SK-N-SH (cell line): Measurements from ENCODE around the gene FAM227B. TPM values are rescaled to one million over a fixed set of nuclear protein-coding genes. Genes with fewer than 3 reads are reported as not detected.

Experiments
- CTCF ChIA-PET: fragments of 300-600, 350-600 bp; formaldehyde crosslinking; extraction: SDS; loops from one replicate; lab custom pipeline; 2021; lab: Yijun Ruan, JAX
- POLR2A ChIA-PET: fragments of 350-600 bp; sonication (Branson Sonifier 250); formaldehyde crosslinking; extraction: SDS; loops from one replicate; lab custom pipeline; 2020; ENCODE audit warnings: antibody characterized with exemption, inconsistent platforms; lab: Yijun Ruan, JAX
- DNase-seq: peaks from one replicate; pipeline ENCODE4 v3.0.0; 2012
- H2AFZ ChIP-seq: fragments of 200-600 bp; sonication (generic); 2 replicates; pipeline ENCODE4 v1.8.1; 2016; ENCODE audit warnings: antibody characterized with exemption, mild to moderate bottlenecking, low read depth
- H3F3A ChIP-seq: fragments of 200-600 bp; sonication (generic); replicated peaks from 2 replicates; pipeline ENCODE3; 2016; ENCODE audit warnings: antibody characterized with exemption, mild to moderate bottlenecking; ENCODE audit not compliant: insufficient read depth
- H3K27ac ChIP-seq, 2 experiments: fragments of 200-500 bp in 1 of 2; fragments of 200-600 bp in 1 of 2; sonication (Bioruptor generic) in 1 of 2; sonication (generic), shearing (Covaris generic) in 1 of 2; 2 replicates each; pipeline versions ENCODE4 v1.5.1 to v1.6.1; 2014 to 2016; ENCODE audit warnings: low read depth in 2 of 2, inconsistent platforms in 1 of 2, low read length in 1 of 2, mild to moderate bottlenecking in 1 of 2, mixed read lengths in 1 of 2
- H3K27me3 ChIP-seq: fragments of 200-600 bp; sonication (generic), shearing (Covaris generic); 2 replicates; pipeline ENCODE4 v1.6.1; 2016; ENCODE audit warnings: mixed run types; ENCODE audit not compliant: insufficient read depth
- H3K36me3 ChIP-seq, 2 experiments: fragments of 200-500 bp in 1 of 2; fragments of 200-600 bp in 1 of 2; sonication (Bioruptor generic) in 1 of 2; sonication (generic) in 1 of 2; replicated peaks in 1 of 2; 2 replicates each; pipeline versions ENCODE3 to v1.5.1; 2014 to 2016; ENCODE audit warnings: low read length in 1 of 2, mild to moderate bottlenecking in 1 of 2; ENCODE audit not compliant: insufficient read depth in 2 of 2, control insufficient read depth in 1 of 2
- H3K4me1 ChIP-seq, 2 experiments: fragments of 200-500 bp in 1 of 2; fragments of 200-600 bp in 1 of 2; sonication (Bioruptor generic) in 1 of 2; sonication (generic), shearing (Covaris generic) in 1 of 2; 2 replicates each; pipeline versions ENCODE4 v1.5.1 to v1.6.1; 2014 to 2016; ENCODE audit warnings: low read depth in 1 of 2, low read length in 1 of 2, mixed run types in 1 of 2; ENCODE audit not compliant: insufficient read depth in 2 of 2, control insufficient read depth in 1 of 2
- H3K4me2 ChIP-seq: fragments of 200-600 bp; sonication (generic), shearing (Covaris generic); 2 replicates; pipeline ENCODE4 v1.6.1; 2017; ENCODE audit warnings: mixed run types
- H3K4me3 ChIP-seq, 2 experiments: fragments of 200-500 bp in 1 of 2; fragments of 200-600 bp in 1 of 2; sonication (Bioruptor generic) in 1 of 2; sonication (generic), shearing (Covaris generic) in 1 of 2; 2 replicates each; pipeline versions ENCODE4 v1.5.1 to v1.8.1; 2014 to 2016; ENCODE audit warnings: low read depth in 2 of 2, inconsistent platforms in 1 of 2, low read length in 1 of 2, mild to moderate bottlenecking in 1 of 2, mixed read lengths in 1 of 2, moderate library complexity in 1 of 2
- H3K79me2 ChIP-seq: fragments of 200-600 bp; sonication (generic); 2 replicates; pipeline ENCODE4 v1.8.1; 2017; ENCODE audit warnings: mild to moderate bottlenecking; ENCODE audit not compliant: insufficient read depth
- H3K9ac ChIP-seq: fragments of 200-600 bp; sonication (generic); 2 replicates; pipeline ENCODE4 v1.6.1; 2017; ENCODE audit warnings: mixed run types
- H3K9me2 ChIP-seq: fragments of 200-600 bp; sonication (generic); 2 replicates; pipeline ENCODE4 v1.6.1; 2017; ENCODE audit warnings: mixed run types
- H3K9me3 ChIP-seq: fragments of 200-600 bp; sonication (generic); 2 replicates; pipeline ENCODE4 v1.6.1; 2017; ENCODE audit warnings: mixed run types, mild to moderate bottlenecking, moderate library complexity
- H4K20me1 ChIP-seq: fragments of 200-600 bp; sonication (generic); 2 replicates; pipeline ENCODE4 v1.6.1; 2017; ENCODE audit warnings: mild to moderate bottlenecking, mixed run types; ENCODE audit not compliant: insufficient read depth
- ELF1 ChIP-seq: IDR thresholded peaks from 2 replicates; pipeline ENCODE4 v1.4.0; 2012
- EP300 ChIP-seq, 2 experiments: IDR thresholded peaks; 2 replicates each; pipeline versions ENCODE4 v1.4.0 to v1.6.1; 2012; ENCODE audit warnings: borderline replicate concordance in 1 of 2, low read depth in 1 of 2, low read length in 1 of 2
- EZH2phosphoT487 ChIP-seq: fragments of 200-600 bp; sonication (generic); IDR thresholded peaks from 2 replicates; pipeline ENCODE4 v1.6.1; 2017; ENCODE audit warnings: low read depth, mixed run types, mild to moderate bottlenecking, antibody characterized with exemption, moderate library complexity, borderline replicate concordance
- FOSL2 ChIP-seq: IDR thresholded peaks from 2 replicates; pipeline ENCODE4 v1.4.0; 2012; ENCODE audit warnings: low read depth, mild to moderate bottlenecking, moderate library complexity, borderline replicate concordance
- GABPA ChIP-seq: IDR thresholded peaks from 2 replicates; pipeline ENCODE4 v1.4.0; 2012; ENCODE audit warnings: low read depth, mild to moderate bottlenecking
- IRF3 ChIP-seq: fragments of 150-350 bp; IDR thresholded peaks from 2 replicates; pipeline ENCODE4 v1.6.1; 2016; ENCODE audit warnings: mild to moderate bottlenecking, low read depth, low read length
- JUND ChIP-seq: IDR thresholded peaks from 2 replicates; pipeline ENCODE4 v1.4.0; 2012
- NFIC ChIP-seq: IDR thresholded peaks from 2 replicates; pipeline ENCODE4 v1.4.0; 2012; ENCODE audit warnings: borderline replicate concordance
- PBX3 ChIP-seq: IDR thresholded peaks from 2 replicates; pipeline ENCODE4; 2012
- POLR2AphosphoS5 ChIP-seq: IDR thresholded peaks from 2 replicates; pipeline ENCODE4 v1.6.1; 2012; ENCODE audit warnings: low read depth, low read length
- RCOR1 ChIP-seq: fragments of 150-350 bp; IDR thresholded peaks from 2 replicates; pipeline ENCODE4 v1.6.1; 2017; ENCODE audit warnings: antibody characterized with exemption, low read length
- RFX5 ChIP-seq: IDR thresholded peaks from 2 replicates; pipeline ENCODE4 v1.6.1; 2012; ENCODE audit warnings: mild to moderate bottlenecking, improper control_type of control experiment, low read length
- SIN3A ChIP-seq: IDR thresholded peaks from 2 replicates; pipeline ENCODE4 v1.6.1; 2012; ENCODE audit warnings: low read depth, mild to moderate bottlenecking, low read length, moderate library complexity, borderline replicate concordance
- TCF12 ChIP-seq: IDR thresholded peaks from 2 replicates; pipeline ENCODE4 v1.4.0; 2012
- USF2 ChIP-seq: fragments of 150-350 bp; IDR thresholded peaks from 2 replicates; pipeline ENCODE4 v1.6.1; 2017; ENCODE audit warnings: antibody characterized with exemption, low read length, low read depth, borderline replicate concordance
- WGBS: methylation state at CpG from one replicate; pipeline ENCODE4 v1.1.6; 2017; ENCODE audit warnings: low lambda C conversion rate; 5-methylcytosine and 5-hydroxymethylcytosine counted together
- polyA plus RNA-seq, 3 experiments: library from polyadenylated mRNA; depleted of rRNA; stranded (reverse); fragments of >200 nt; gene quantifications; 2 replicates each; pipeline ENCODE4 v1.2.3, GENCODE V29; 2012

Gene FAM227B
- polyA plus RNA-seq, 1 of the 3 experiments (the other 2 are of a cell fraction), result 4.4 TPM

- TF ChIP-seq USF2, result no peak
- TF ChIP-seq GABPA, result no peak
These were observed 305.9 kb downstream of the FAM227B start (continued) for GRCh38 chr15:49314716-49315115.

- Histone ChIP-seq H4K20me1 (no peaks in the 10 kb centered on the region), H3K9ac (no peak overlapping the region), H3K79me2 (no peaks in the 10 kb centered on the region), H3K27ac (no peak overlapping the region; a peak in 1 of 4 replicates), H3F3A (no peaks in the 10 kb centered on the region), H3K4me2 (no peak overlapping the region), H3K9me2 (no peaks in the 10 kb centered on the region), H3K27me3 (no peaks in the 10 kb centered on the region), H2AFZ (no peak overlapping the region), H3K9me3 (no peaks in the 10 kb centered on the region), H3K4me3 (no peak overlapping the region), H3K36me3 (peaks cover 0 to 4% of the 10 kb centered on the region in 2 experiments), H3K4me1 (peaks cover 4 to 11% of the 10 kb centered on the region in 2 experiments)
- 100% methylated on average over 1 of the region's 1 CpG for WGBS
- CTCF ChIA-PET, result no interaction called here
- peak; percentile 54 for TF ChIP-seq JUND
- TF ChIP-seq GABPA, result no peak
- peak; percentile 55 for TF ChIP-seq FOSL2
- no peak for TF ChIP-seq ELF1
- TF ChIP-seq EZH2phosphoT487, result no peak
- TF ChIP-seq IRF3, result no peak
- TF ChIP-seq RCOR1, result no peak
- TF ChIP-seq NFIC, result peak; percentile 52; the same call in 1 of the 2 replicates
- no peak for TF ChIP-seq RFX5
- peak; percentile 21; the same call in 1 of the 2 replicates for TF ChIP-seq PBX3
- 0 out of 4 replicates have a peak, but pooled peaks of 1 of the 2 experiments have one; percentile 22 for TF ChIP-seq EP300 (IDR thresholded peaks at IDR 0.05; ENCODE audit: borderline replicate concordance in 1 of 2, low read depth in 1 of 2, low read length in 1 of 2)
- no peak for TF ChIP-seq POLR2AphosphoS5
- no peak for TF ChIP-seq SIN3A
- peak; percentile 63 for TF ChIP-seq TCF12
- DNase-seq, result no peak
- POLR2A ChIA-PET, result no interaction called here
These were observed 307.0 kb downstream of the FAM227B start for GRCh38 chr15:49313650-49314049.
